K562 (cell line): ENCODE data around the gene MYG1. TPM values are rescaled to one million over a fixed set of nuclear protein-coding genes. Genes with fewer than 3 reads are reported as not detected.
A peak's percentile ranks its signal among the peaks of the same experiment; 100 is the strongest.

Source experiments
- ATAC-seq: fragments of 200-7000 bp; cut with Tn5 transposase; 3 replicates; pipeline ENCODE4 v1.9.1; 2020; ENCODE audit warnings: moderate library complexity
- BruUV-seq: library from RNA; stranded (reverse); fragments of 400-500 nt; replicated peaks from 2 replicates; lab custom pipeline; 2021; lab: Mats Ljungman, UMichigan
- CTCF ChIA-PET: fragments of 300-600 bp; formaldehyde crosslinking; extraction: SDS; loops from one replicate; lab custom pipeline; 2021; ENCODE audit warnings: low intra/inter-chr PET ratio; lab: Yijun Ruan, JAX
- POLR2A ChIA-PET: fragments of 300-600, 350-650 bp; sonication (Branson Sonifier 250); formaldehyde crosslinking; extraction: SDS; loops from one replicate; lab custom pipeline; 2021; ENCODE audit warnings: antibody characterized with exemption, inconsistent platforms; lab: Yijun Ruan, JAX
- DNase-seq, 4 experiments: peaks; one replicate each; pipeline versions ENCODE4 v3.0.0 to v3.0.0-alpha.2; 2011 to 2018; ENCODE audit warnings: low spot score in 3 of 4, mixed read lengths in 3 of 4; ENCODE audit errors: extremely low read depth in 1 of 4
- FAIRE-seq: peaks from 2 replicates; lab custom pipeline; 2011; peaks lifted over from hg19 to GRCh38; lab: Jason Lieb, UNC
- H2AFZ ChIP-seq: 2 replicates; pipeline ENCODE4 v1.6.0; 2011; ENCODE audit warnings: low read depth, low read length, control low read depth, inconsistent platforms
- H3K27ac ChIP-seq: fragments of 200-600 bp; 3 replicates; pipeline ENCODE4 v1.8.0; 2011; ENCODE audit warnings: low read depth, mild to moderate bottlenecking, control low read depth, inconsistent platforms, low read length, moderate library complexity, mixed read lengths; ENCODE audit errors: extremely low read depth
- H3K27me3 ChIP-seq, 2 experiments: fragments of 300-600 bp in 1 of 2; 2 replicates in 1 of 2; 3 replicates in 1 of 2; pipeline versions ENCODE4 v1.6.0 to v1.8.0; 2011; ENCODE audit warnings: inconsistent platforms in 2 of 2, low read length in 2 of 2, mild to moderate bottlenecking in 1 of 2, mixed read lengths in 1 of 2, moderate library complexity in 1 of 2; ENCODE audit not compliant: control insufficient read depth in 2 of 2, insufficient read depth in 2 of 2
- H3K36me3 ChIP-seq: fragments of 300-600 bp; 3 replicates; pipeline ENCODE4 v1.8.0; 2011; ENCODE audit warnings: mild to moderate bottlenecking, low read length, inconsistent platforms; ENCODE audit not compliant: control insufficient read depth, insufficient read depth
- H3K4me1 ChIP-seq, 2 experiments: fragments of 200-600 bp in 1 of 2; replicated peaks in 1 of 2; 2 replicates in 1 of 2; 3 replicates in 1 of 2; pipeline versions ENCODE4 v1.5.1 to v1.8.0; 2011; ENCODE audit warnings: inconsistent platforms in 2 of 2, low read length in 2 of 2, mild to moderate bottlenecking in 1 of 2, mixed read lengths in 1 of 2, moderate library complexity in 1 of 2; ENCODE audit not compliant: control insufficient read depth in 2 of 2, insufficient read depth in 2 of 2
- H3K4me2 ChIP-seq: 2 replicates; pipeline ENCODE4 v1.6.1; 2011; ENCODE audit warnings: low read length, control low read depth, inconsistent platforms, mixed read lengths; ENCODE audit not compliant: insufficient read depth
- H3K4me3 ChIP-seq: fragments of 200-600 bp; sonication (generic), shearing (Covaris generic); 2 replicates; pipeline ENCODE4 v1.5.1; 2016; ENCODE audit warnings: control low read depth, inconsistent platforms
- H3K79me2 ChIP-seq: fragments of 200-600 bp; 3 replicates; pipeline ENCODE4 v1.8.0; 2011; ENCODE audit warnings: low read length, inconsistent platforms; ENCODE audit not compliant: control insufficient read depth, insufficient read depth
- H3K9ac ChIP-seq, 2 experiments: 2 replicates each; pipeline versions ENCODE4 v1.6.0 to v1.6.1; 2011; ENCODE audit warnings: low read depth in 2 of 2, low read length in 2 of 2, control low read depth in 1 of 2, inconsistent platforms in 1 of 2, mild to moderate bottlenecking in 1 of 2, mixed read lengths in 1 of 2; ENCODE audit not compliant: insufficient read depth in 1 of 2
- H3K9me1 ChIP-seq: one replicate; pipeline ENCODE4 v1.6.0; 2011; ENCODE audit warnings: inconsistent platforms, mild to moderate bottlenecking, low read length, moderate library complexity; ENCODE audit not compliant: control insufficient read depth, insufficient read depth
- H3K9me3 ChIP-seq: replicated peaks from 2 replicates; pipeline ENCODE4 v1.5.1; 2011; ENCODE audit warnings: low read depth, low read length, inconsistent platforms; ENCODE audit not compliant: control insufficient read depth, insufficient read depth
- H4K20me1 ChIP-seq: replicated peaks from 2 replicates; pipeline ENCODE4 v1.6.1; 2011; ENCODE audit warnings: low read length, inconsistent platforms, mixed read lengths; ENCODE audit not compliant: control insufficient read depth, insufficient read depth
- BRF1 ChIP-seq: IDR thresholded peaks from 3 replicates; pipeline ENCODE4 v1.6.1; 2011; ENCODE audit warnings: borderline replicate concordance, mild to moderate bottlenecking; ENCODE audit not compliant: insufficient read length; ENCODE audit errors: extremely low read depth
- EWSR1 ChIP-seq: fragments of 450-650 bp; IDR thresholded peaks from 2 replicates; pipeline ENCODE4 v1.6.1; 2018; ENCODE audit warnings: borderline replicate concordance, mild to moderate bottlenecking, low read depth, moderate library complexity; ENCODE audit not compliant: partially characterized antibody
- HOXB6 ChIP-seq: fragments of 250-450 bp; sonication (Bioruptor Pico); IDR thresholded peaks from 2 replicates; pipeline ENCODE4 v1.5.1; 2022; ENCODE audit warnings: mild to moderate bottlenecking, borderline replicate concordance
- IFI16 ChIP-seq: fragments of 250-450 bp; sonication (Bioruptor Pico); IDR thresholded peaks from 2 replicates; pipeline ENCODE4 v2.1.2; 2022; ENCODE audit warnings: mild to moderate bottlenecking, inconsistent platforms
- SREBF2 ChIP-seq: sonication (generic); formaldehyde crosslinking; IDR thresholded peaks from 2 replicates; pipeline ENCODE4 v1.4.0; 2020; ENCODE audit warnings: mild to moderate bottlenecking, missing genetic modification reagents
- TCF7 ChIP-seq: sonication (generic); IDR thresholded peaks from 2 replicates; pipeline ENCODE4 v1.6.1; 2016; ENCODE audit warnings: antibody characterized with exemption, borderline replicate concordance
- ZFP30 ChIP-seq: fragments of 250-450 bp; sonication (Bioruptor Pico); IDR thresholded peaks from 2 replicates; pipeline ENCODE4 v1.8.0; 2022; ENCODE audit warnings: moderate library complexity, mild to moderate bottlenecking, inconsistent platforms, borderline replicate concordance
- ZNF436 ChIP-seq: fragments of 250-450, 450-650 bp; sonication (Bioruptor Pico); formaldehyde crosslinking; IDR thresholded peaks from 2 replicates; pipeline ENCODE4 v1.7.0; 2020; ENCODE audit warnings: mild to moderate bottlenecking
- ZNF589 ChIP-seq: fragments of 200-800 bp; sonication (Bioruptor generic); IDR thresholded peaks from 2 replicates; pipeline ENCODE4 v1.6.1; 2016; ENCODE audit warnings: low read depth, missing genetic modification characterization, missing compliant biosample characterization
- WGBS: fragments of 100-300 bp; shearing (Covaris generic); methylation state at CpG from one replicate; pipeline ENCODE4 v1.1.6; 2016; ENCODE audit warnings: low coverage, mixed read lengths; ENCODE audit not compliant: insufficient coverage; ENCODE audit errors: missing lambda C conversion rate; 5-methylcytosine and 5-hydroxymethylcytosine counted together
- in situ Hi-C: fragments of 300-500 bp; cut with MboI; formaldehyde crosslinking; loops from 4 replicates; pipeline ENCODE4 v1.15.0; 2018; ENCODE audit warnings: inconsistent platforms, mixed read lengths
- intact Hi-C: fragments of 100-400 bp; cut with micrococcal nuclease; formaldehyde crosslinking; loops from 2 replicates; pipeline ENCODE4 v1.14.2; 2022
- polyA plus RNA-seq, 8 experiments: library from polyadenylated mRNA; depleted of rRNA in 4 of 8; stranded (reverse) in 5 of 8; unstranded in 3 of 8; fragments of >200 nt; fragmentation: Nextera tagmentation in 2 of 8; fragmentation: Illumina TruSeq in 1 of 8; extraction: Ambion mirVana in 2 of 8; extraction: Trizol in 1 of 8; gene quantifications; 2 replicates each; pipeline versions ENCODE4 v1.2.1 to v1.2.3, GENCODE V29; 2011 to 2014; ENCODE audit warnings: inconsistent platforms in 1 of 8, missing spikeins in 1 of 8
- total RNA-seq, 7 experiments: library from RNA; depleted of rRNA in 6 of 7; stranded (reverse); fragments of >200 nt in 6 of 7; fragmentation: Illumina TruSeq in 2 of 7; extraction: Trizol in 2 of 7; gene quantifications; 2 replicates each; pipeline versions ENCODE4 v1.2.1 to v1.2.3, GENCODE V29; 2011 to 2021; ENCODE audit warnings: low replicate concordance in 1 of 7
- TF ChIP-seq, protein P1 (sequence below): sonication (generic); formaldehyde crosslinking; IDR thresholded peaks from 2 replicates; pipeline ENCODE4 v1.8.1; 2022; ENCODE audit warnings: missing genetic modification reagents

Gene MYG1
- total and polyA plus RNA-seq, 9 of the 15 experiments (the other 6 are each of a cell fraction or from before 2014, with no cell fraction given) = 0.45 to 5.6 (median 2.1) TPM

DNA sequence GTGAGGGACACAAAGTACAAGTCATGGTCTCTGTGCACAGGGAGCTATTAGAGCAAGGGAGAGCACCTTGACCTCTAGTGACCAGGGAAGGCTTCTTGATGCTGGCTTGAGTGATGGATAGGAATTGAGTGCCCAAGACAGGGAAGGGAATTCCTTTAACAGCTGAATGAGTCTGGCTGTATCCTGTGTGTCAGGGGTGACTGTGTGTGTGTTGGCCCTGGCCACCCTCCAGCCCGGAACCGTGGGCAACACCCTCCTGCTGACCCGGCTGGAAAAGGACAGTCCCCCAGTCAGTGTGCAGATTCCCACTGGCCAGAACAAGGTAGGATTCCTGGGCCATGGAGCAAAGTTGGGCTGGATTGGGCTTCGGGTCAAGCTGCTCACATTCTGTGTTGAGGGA, 9.6 kb upstream of the MYG1 start:
- DNase-seq (no peak), ATAC-seq (no peak), FAIRE-seq (no peak)
- WGBS = 97% methylated on average over 4 of the region's 4 CpGs
- intact Hi-C loops (loop anchor here (5.0 kb wide), 1 partner anchor 133 kb away; no protein-coding TSS in a partner anchor), in situ Hi-C loops (loop anchor here (5.0 kb wide), 2 partner anchors 78 to 223 kb away; no protein-coding TSS in a partner anchor)
- BruUV-seq = no TSS peak
- Histone ChIP-seq H3K36me3 (peaks cover 84% of the 10 kb centered on the region), H3K4me3 (no peak overlapping the region), H3K4me1 (peaks cover 3 to 10% of the 10 kb centered on the region in 2 experiments; a peak in 3 of 5 replicates), H3K79me2 (no peaks in the 10 kb centered on the region), H3K27me3 (no peaks in the 10 kb centered on the region), H3K4me2 (no peak overlapping the region), H3K9me1 (no peaks in the 10 kb centered on the region), H2AFZ (no peak overlapping the region), H3K9ac (peak overlapping the region in 1 of 2 experiments; percentile 37; a peak in 1 of 4 replicates), H3K27ac (no peak overlapping the region), H3K9me3 (no peaks in the 10 kb centered on the region), H4K20me1 (no peaks in the 10 kb centered on the region)
- POLR2A ChIA-PET = interaction anchor here (0.7 to 4.1 kb wide), 4 partner anchors 11 to 74 kb away, joined by 4 to 16 read pairs (median 7); partner anchors contain the start of gene AAAS
- TF ChIP-seq, protein P1, sequence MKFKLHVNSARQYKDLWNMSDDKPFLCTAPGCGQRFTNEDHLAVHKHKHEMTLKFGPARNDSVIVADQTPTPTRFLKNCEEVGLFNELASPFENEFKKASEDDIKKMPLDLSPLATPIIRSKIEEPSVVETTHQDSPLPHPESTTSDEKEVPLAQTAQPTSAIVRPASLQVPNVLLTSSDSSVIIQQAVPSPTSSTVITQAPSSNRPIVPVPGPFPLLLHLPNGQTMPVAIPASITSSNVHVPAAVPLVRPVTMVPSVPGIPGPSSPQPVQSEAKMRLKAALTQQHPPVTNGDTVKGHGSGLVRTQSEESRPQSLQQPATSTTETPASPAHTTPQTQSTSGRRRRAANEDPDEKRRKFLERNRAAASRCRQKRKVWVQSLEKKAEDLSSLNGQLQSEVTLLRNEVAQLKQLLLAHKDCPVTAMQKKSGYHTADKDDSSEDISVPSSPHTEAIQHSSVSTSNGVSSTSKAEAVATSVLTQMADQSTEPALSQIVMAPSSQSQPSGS (CRISPR knock-in tag) = no peak
- TF ChIP-seq ZFP30 = no peak
- TF ChIP-seq IFI16 (CRISPR knock-in tag) = no peak
- no peak for TF ChIP-seq EWSR1
- no peak for TF ChIP-seq TCF7
- no peak for TF ChIP-seq HOXB6 (CRISPR knock-in tag)
- TF ChIP-seq ZNF436 = no peak
- no peak for TF ChIP-seq SREBF2 (CRISPR knock-in tag)
- TF ChIP-seq BRF1 = no peak
- no peak for TF ChIP-seq ZNF589 (CRISPR knock-in tag)
- CTCF ChIA-PET = no interaction called here
